ENCODE measurements around the gene CELF2. TPM values are rescaled to one million over a fixed set of nuclear protein-coding genes. Genes with fewer than 3 reads are reported as not detected.

CELF2 gene
- total and polyA plus RNA-seq, 2 of the 4 experiments (the other 2 are of a cell fraction), result 3.5 to 6.6 TPM

DNA sequence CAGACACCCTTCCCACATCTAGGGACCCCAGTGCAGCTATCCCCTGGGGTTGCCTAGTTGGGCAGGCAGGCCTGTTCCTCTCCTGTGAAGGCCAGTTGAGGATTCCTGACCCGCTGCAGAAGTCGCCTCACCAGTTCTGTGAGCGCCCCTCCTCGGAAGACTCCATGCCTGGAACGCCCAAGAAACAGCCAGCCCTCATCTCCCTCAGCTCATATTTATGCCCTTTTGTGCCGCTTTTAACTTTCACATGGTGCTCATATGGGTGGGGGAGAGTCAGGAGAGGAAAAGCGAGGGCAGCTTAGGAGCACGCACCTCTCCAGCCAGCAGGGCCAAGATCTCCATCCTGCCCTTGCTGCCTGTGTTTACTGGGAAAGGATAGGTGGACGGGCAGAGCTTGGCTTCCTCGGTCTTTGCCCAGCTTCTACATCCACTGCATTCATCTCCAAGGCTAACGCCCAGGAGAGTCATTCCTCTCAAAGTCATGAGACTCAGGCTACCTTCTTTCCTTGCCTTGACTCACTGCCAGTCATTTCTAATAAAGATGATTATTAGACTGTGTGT is 307.2 kb downstream of the CELF2 start:
- dilution Hi-C loops (cut with HindIII; ENCODE audit: low sequenced_read_pairs, unreplicated experiment) (no loop called here), in situ Hi-C loops (cut with MboI; ENCODE audit: low sequenced_read_pairs) (no loop called here), intact Hi-C loops (cut with micrococcal nuclease) (loop anchor here (5.0 kb wide), 1 partner anchor 1723 kb away; no protein-coding TSS in a partner anchor)
- H2AK9ac ChIP-seq (replicated peaks; ENCODE audit: low read depth, low read length, poor library complexity), result no peak overlapping the region
- no peak overlapping the region for H3K23ac ChIP-seq (ENCODE audit: low read depth, low read length)
- no peak for TF ChIP-seq BHLHE40 (IDR thresholded peaks at IDR 0.05; ENCODE audit: low read depth, low read length)
- TF ChIP-seq, protein P1, sequence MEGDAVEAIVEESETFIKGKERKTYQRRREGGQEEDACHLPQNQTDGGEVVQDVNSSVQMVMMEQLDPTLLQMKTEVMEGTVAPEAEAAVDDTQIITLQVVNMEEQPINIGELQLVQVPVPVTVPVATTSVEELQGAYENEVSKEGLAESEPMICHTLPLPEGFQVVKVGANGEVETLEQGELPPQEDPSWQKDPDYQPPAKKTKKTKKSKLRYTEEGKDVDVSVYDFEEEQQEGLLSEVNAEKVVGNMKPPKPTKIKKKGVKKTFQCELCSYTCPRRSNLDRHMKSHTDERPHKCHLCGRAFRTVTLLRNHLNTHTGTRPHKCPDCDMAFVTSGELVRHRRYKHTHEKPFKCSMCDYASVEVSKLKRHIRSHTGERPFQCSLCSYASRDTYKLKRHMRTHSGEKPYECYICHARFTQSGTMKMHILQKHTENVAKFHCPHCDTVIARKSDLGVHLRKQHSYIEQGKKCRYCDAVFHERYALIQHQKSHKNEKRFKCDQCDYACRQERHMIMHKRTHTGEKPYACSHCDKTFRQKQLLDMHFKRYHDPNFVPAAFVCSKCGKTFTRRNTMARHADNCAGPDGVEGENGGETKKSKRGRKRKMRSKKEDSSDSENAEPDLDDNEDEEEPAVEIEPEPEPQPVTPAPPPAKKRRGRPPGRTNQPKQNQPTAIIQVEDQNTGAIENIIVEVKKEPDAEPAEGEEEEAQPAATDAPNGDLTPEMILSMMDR (conservative IDR thresholded peaks at IDR 0.05; ENCODE audit: low read depth, low read length), result no peak
- TF ChIP-seq, protein P2, sequence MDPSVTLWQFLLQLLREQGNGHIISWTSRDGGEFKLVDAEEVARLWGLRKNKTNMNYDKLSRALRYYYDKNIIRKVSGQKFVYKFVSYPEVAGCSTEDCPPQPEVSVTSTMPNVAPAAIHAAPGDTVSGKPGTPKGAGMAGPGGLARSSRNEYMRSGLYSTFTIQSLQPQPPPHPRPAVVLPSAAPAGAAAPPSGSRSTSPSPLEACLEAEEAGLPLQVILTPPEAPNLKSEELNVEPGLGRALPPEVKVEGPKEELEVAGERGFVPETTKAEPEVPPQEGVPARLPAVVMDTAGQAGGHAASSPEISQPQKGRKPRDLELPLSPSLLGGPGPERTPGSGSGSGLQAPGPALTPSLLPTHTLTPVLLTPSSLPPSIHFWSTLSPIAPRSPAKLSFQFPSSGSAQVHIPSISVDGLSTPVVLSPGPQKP (IDR thresholded peaks at IDR 0.05; ENCODE audit: borderline replicate concordance, low read depth, low read length), result no peak
- no peak for TF ChIP-seq MAZ (IDR thresholded peaks at IDR 0.05; ENCODE audit: borderline replicate concordance, low read depth, low read length)
- TF ChIP-seq CHD1 (IDR thresholded peaks at IDR 0.05; ENCODE audit: low read depth, low read length), result no peak
- no peak for TF ChIP-seq CEBPB (IDR thresholded peaks at IDR 0.05; ENCODE audit: low read depth, low read length)
- TF ChIP-seq RCOR1 (IDR thresholded peaks at IDR 0.05; ENCODE audit: insufficient replicate concordance, low read length), result no peak
- no peak for TF ChIP-seq FOS (IDR thresholded peaks at IDR 0.05; ENCODE audit: low read depth, low read length)
- no peak for TF ChIP-seq USF2 (IDR thresholded peaks at IDR 0.05; ENCODE audit: low read depth, low read length)
- TF ChIP-seq MXI1 (IDR thresholded peaks at IDR 0.05; ENCODE audit: borderline replicate concordance, low read depth, low read length), result no peak
- no peak for TF ChIP-seq POLR2A (IDR thresholded peaks at IDR 0.05; ENCODE audit: low read depth, low read length)
- no peak for TF ChIP-seq NFE2L2 (IDR thresholded peaks at IDR 0.05; ENCODE audit: low read depth, low read length)
- no peak for TF ChIP-seq MAFK (IDR thresholded peaks at IDR 0.05; ENCODE audit: low read depth, low read length)
- no peak for TF ChIP-seq SMC3 (IDR thresholded peaks at IDR 0.05; ENCODE audit: low read depth, low read length)
- no peak for TF ChIP-seq RAD21 (IDR thresholded peaks at IDR 0.05; ENCODE audit: low read length)
- no peak for TF ChIP-seq RFX5 (IDR thresholded peaks at IDR 0.05; ENCODE audit: low read depth, low read length)
- ATAC-seq (ENCODE audit: low read depth), result no peak
- no peak overlapping the region for H3K4me2 ChIP-seq (ENCODE audit: low read depth, low read length)
- no peak overlapping the region for H2BK120ac ChIP-seq (ENCODE audit: low read depth, low read length)
- no peak overlapping the region for H2AK5ac ChIP-seq (ENCODE audit: low read depth, low read length)
- no peak overlapping the region for H3K9ac ChIP-seq (ENCODE audit: low read depth, low read length)
- no peak overlapping the region for H3K14ac ChIP-seq (replicated peaks; ENCODE audit: low read depth, low read length)
- H2BK20ac ChIP-seq (ENCODE audit: low read depth, low read length), result no peak overlapping the region
- H3K9me1 ChIP-seq (ENCODE audit: insufficient read depth, low read length), result peaks cover 4% of the 10 kb centered on the region; the same call in 1 of the 2 replicates
- no peak for DNase-seq
- H3K27ac ChIP-seq (ENCODE audit: insufficient read depth, low read length), result no peak overlapping the region
- no peak overlapping the region for H3K18ac ChIP-seq (ENCODE audit: low read depth, low read length)
- POLR2A ChIA-PET (ENCODE audit: unreplicated experiment), result no interaction called here
- peaks cover 4% of the 10 kb centered on the region; the same call in 1 of the 2 replicates for H3K4me1 ChIP-seq (ENCODE audit: control insufficient read depth, insufficient read depth, low read length)
- no peaks in the 10 kb centered on the region for H3K36me3 ChIP-seq (ENCODE audit: control insufficient read depth, insufficient read depth, low read length)
- H3K79me1 ChIP-seq (ENCODE audit: low read depth in 1 of 2, low read length in 2 of 2), result no peaks in the 10 kb centered on the region
- no peak overlapping the region for H4K5ac ChIP-seq (ENCODE audit: low read depth, low read length)
- no peaks in the 10 kb centered on the region for H3K9me3 ChIP-seq (ENCODE audit: control insufficient read depth, insufficient read depth, low read length)
- no peak overlapping the region for H2AFZ ChIP-seq (replicated peaks; ENCODE audit: low read length, poor library complexity)
- WGBS, 2 experiments (ENCODE audit: extremely low coverage in 2 of 2, insufficient read length in 1 of 2), result no CpG with 5 or more reads among the region's 11 CpGs
- H2BK5ac ChIP-seq (ENCODE audit: low read depth, low read length, poor library complexity, severe bottlenecking), result no peak overlapping the region
- H4K8ac ChIP-seq (ENCODE audit: low read depth in 2 of 2, low read length in 2 of 2), result no peak overlapping the region
- no TSS peak for BruUV-seq (replicated peaks)
- no peaks in the 10 kb centered on the region for H3K27me3 ChIP-seq (ENCODE audit: control insufficient read depth, insufficient read depth, low read length)
- no peak overlapping the region for H3K56ac ChIP-seq (ENCODE audit: extremely low read depth, insufficient read depth, low read length)
- H3K4ac ChIP-seq (ENCODE audit: low read depth, low read length), result no peak overlapping the region
- CTCF ChIA-PET, result no interaction called here
- no peaks in the 10 kb centered on the region for H4K20me1 ChIP-seq (ENCODE audit: insufficient read depth, low read length)
- H3K4me3 ChIP-seq (ENCODE audit: insufficient read depth, low read depth, low read length), result no peak overlapping the region
- no peak overlapping the region for H2BK15ac ChIP-seq (ENCODE audit: low read depth, low read length)
- no peak overlapping the region for H4K91ac ChIP-seq (ENCODE audit: insufficient read depth, low read depth, low read length)
